HEK293 (cell line): Measurements from ENCODE around the gene EVI5L.

Experiments
- AEBP2 ChIP-seq: fragments of 450-650 bp; formaldehyde crosslinking; IDR thresholded peaks from 2 replicates; pipeline ENCODE4 v1.5.1; 2016; ENCODE audit warnings: missing biosample characterization, missing genetic modification characterization, borderline replicate concordance
- FEZF1 ChIP-seq: fragments of 450-650 bp; formaldehyde crosslinking; IDR thresholded peaks from 2 replicates; pipeline ENCODE4 v1.5.1; 2016; ENCODE audit warnings: missing biosample characterization, missing genetic modification characterization
- GFI1B ChIP-seq: fragments of 450-650 bp; formaldehyde crosslinking; IDR thresholded peaks from 2 replicates; pipeline ENCODE4 v1.5.1; 2016; ENCODE audit warnings: missing biosample characterization, missing genetic modification characterization
- IKZF3 ChIP-seq: fragments of 450-650 bp; IDR thresholded peaks from 2 replicates; pipeline ENCODE4 v1.5.0; 2018; ENCODE audit warnings: missing biosample characterization, mild to moderate bottlenecking, missing genetic modification characterization, moderate library complexity
- KLF17 ChIP-seq: fragments of 450-650 bp; formaldehyde crosslinking; IDR thresholded peaks from 2 replicates; pipeline ENCODE4 v1.5.1; 2016; ENCODE audit warnings: missing biosample characterization, missing genetic modification characterization
- MEIS1 ChIP-seq: sonication (generic); formaldehyde crosslinking; IDR thresholded peaks from 2 replicates; pipeline ENCODE4 v1.8.1; 2022; ENCODE audit warnings: missing genetic modification reagents, mild to moderate bottlenecking, borderline replicate concordance
- SCRT2 ChIP-seq: fragments of 450-650 bp; formaldehyde crosslinking; IDR thresholded peaks from 2 replicates; pipeline ENCODE4 v1.5.1; 2016; ENCODE audit warnings: missing biosample characterization, missing genetic modification characterization
- SETDB1 ChIP-seq: IDR thresholded peaks from one replicate; pipeline ENCODE4 v1.6.1; 2017; ENCODE audit warnings: mild to moderate bottlenecking, low read length, moderate library complexity, mixed read lengths; ENCODE audit not compliant: insufficient read length
- TSHZ1 ChIP-seq: fragments of 450-650 bp; formaldehyde crosslinking; IDR thresholded peaks from 2 replicates; pipeline ENCODE4 v1.5.1; 2016; ENCODE audit warnings: missing biosample characterization, missing genetic modification characterization, borderline replicate concordance
- ZFP69B ChIP-seq: fragments of 450-650 bp; formaldehyde crosslinking; IDR thresholded peaks from 2 replicates; pipeline ENCODE4 v1.5.1; 2016; ENCODE audit warnings: missing biosample characterization, missing genetic modification characterization
- ZNF10 ChIP-seq: fragments of 450-650 bp; formaldehyde crosslinking; IDR thresholded peaks from 2 replicates; pipeline ENCODE4 v1.5.1; 2017; ENCODE audit warnings: missing biosample characterization, missing genetic modification characterization
- ZNF112 ChIP-seq: fragments of 450-650 bp; formaldehyde crosslinking; IDR thresholded peaks from 2 replicates; pipeline ENCODE4 v1.5.0; 2017; ENCODE audit warnings: missing biosample characterization, missing genetic modification characterization
- ZNF146 ChIP-seq: fragments of 450-650 bp; formaldehyde crosslinking; IDR thresholded peaks from 2 replicates; pipeline ENCODE4 v1.5.1; 2016; ENCODE audit warnings: missing biosample characterization, missing genetic modification characterization
- ZNF174 ChIP-seq: fragments of 450-650 bp; formaldehyde crosslinking; IDR thresholded peaks from 2 replicates; pipeline ENCODE4 v1.5.0; 2017; ENCODE audit warnings: missing biosample characterization, mild to moderate bottlenecking, missing genetic modification characterization
- ZNF23 ChIP-seq: fragments of 450-650 bp; formaldehyde crosslinking; IDR thresholded peaks from 2 replicates; pipeline ENCODE4 v1.5.1; 2016; ENCODE audit warnings: missing biosample characterization, missing genetic modification characterization, borderline replicate concordance
- ZNF398 ChIP-seq: fragments of 450-650 bp; formaldehyde crosslinking; IDR thresholded peaks from 2 replicates; pipeline ENCODE4 v1.5.1; 2017; ENCODE audit warnings: missing biosample characterization, missing genetic modification characterization
- ZNF433 ChIP-seq: fragments of 450-650 bp; formaldehyde crosslinking; IDR thresholded peaks from 2 replicates; pipeline ENCODE4 v1.5.1; 2016; ENCODE audit warnings: missing biosample characterization, missing genetic modification characterization, low read depth
- ZNF48 ChIP-seq: fragments of 450-650 bp; formaldehyde crosslinking; IDR thresholded peaks from 2 replicates; pipeline ENCODE4 v1.5.1; 2016; ENCODE audit warnings: missing biosample characterization, missing genetic modification characterization
- ZNF521 ChIP-seq: fragments of 450-650 bp; formaldehyde crosslinking; IDR thresholded peaks from 2 replicates; pipeline ENCODE4 v1.5.1; 2017; ENCODE audit warnings: missing biosample characterization, mild to moderate bottlenecking, missing genetic modification characterization
- ZNF544 ChIP-seq: fragments of 450-650 bp; formaldehyde crosslinking; IDR thresholded peaks from 2 replicates; pipeline ENCODE4 v1.5.0; 2017; ENCODE audit warnings: missing biosample characterization, missing genetic modification characterization
- ZNF549 ChIP-seq: fragments of 450-650 bp; IDR thresholded peaks from 2 replicates; pipeline ENCODE4 v1.5.1; 2018; ENCODE audit warnings: missing biosample characterization, missing genetic modification characterization, mild to moderate bottlenecking, inconsistent platforms, moderate library complexity
- ZNF561 ChIP-seq: fragments of 450-650 bp; IDR thresholded peaks from 2 replicates; pipeline ENCODE4 v1.5.1; 2018; ENCODE audit warnings: missing biosample characterization, missing genetic modification characterization, borderline replicate concordance
- ZNF623 ChIP-seq: fragments of 450-650 bp; formaldehyde crosslinking; IDR thresholded peaks from 2 replicates; pipeline ENCODE4 v1.5.1; 2016; ENCODE audit warnings: missing biosample characterization, missing genetic modification characterization
- ZNF626 ChIP-seq: fragments of 450-650 bp; sonication (Bioruptor Pico); formaldehyde crosslinking; IDR thresholded peaks from 2 replicates; pipeline ENCODE4 v1.5.1; 2018; ENCODE audit warnings: missing biosample characterization, missing genetic modification characterization, inconsistent platforms
- ZNF747 ChIP-seq: fragments of 450-650 bp; formaldehyde crosslinking; IDR thresholded peaks from 2 replicates; pipeline ENCODE4 v1.5.1; 2016; ENCODE audit warnings: missing biosample characterization, missing genetic modification characterization
- ZNF76 ChIP-seq: fragments of 450-650 bp; formaldehyde crosslinking; IDR thresholded peaks from 2 replicates; pipeline ENCODE4; 2016; ENCODE audit warnings: low read depth, missing biosample characterization, missing genetic modification characterization, borderline replicate concordance
- ZSCAN23 ChIP-seq: fragments of 450-650 bp; formaldehyde crosslinking; IDR thresholded peaks from 2 replicates; pipeline ENCODE4 v1.5.1; 2016; ENCODE audit warnings: missing biosample characterization, missing genetic modification characterization
- TF ChIP-seq, protein P1 (sequence below): fragments of 450-650 bp; formaldehyde crosslinking; IDR thresholded peaks from 2 replicates; pipeline ENCODE4 v1.5.1; 2016; ENCODE audit warnings: missing biosample characterization, missing genetic modification characterization
- TF ChIP-seq, protein P2 (sequence below): fragments of 450-650 bp; formaldehyde crosslinking; IDR thresholded peaks from 2 replicates; pipeline ENCODE4 v1.5.1; 2016; ENCODE audit warnings: missing biosample characterization, missing genetic modification characterization, low read depth

The EVI5L gene

DNA sequence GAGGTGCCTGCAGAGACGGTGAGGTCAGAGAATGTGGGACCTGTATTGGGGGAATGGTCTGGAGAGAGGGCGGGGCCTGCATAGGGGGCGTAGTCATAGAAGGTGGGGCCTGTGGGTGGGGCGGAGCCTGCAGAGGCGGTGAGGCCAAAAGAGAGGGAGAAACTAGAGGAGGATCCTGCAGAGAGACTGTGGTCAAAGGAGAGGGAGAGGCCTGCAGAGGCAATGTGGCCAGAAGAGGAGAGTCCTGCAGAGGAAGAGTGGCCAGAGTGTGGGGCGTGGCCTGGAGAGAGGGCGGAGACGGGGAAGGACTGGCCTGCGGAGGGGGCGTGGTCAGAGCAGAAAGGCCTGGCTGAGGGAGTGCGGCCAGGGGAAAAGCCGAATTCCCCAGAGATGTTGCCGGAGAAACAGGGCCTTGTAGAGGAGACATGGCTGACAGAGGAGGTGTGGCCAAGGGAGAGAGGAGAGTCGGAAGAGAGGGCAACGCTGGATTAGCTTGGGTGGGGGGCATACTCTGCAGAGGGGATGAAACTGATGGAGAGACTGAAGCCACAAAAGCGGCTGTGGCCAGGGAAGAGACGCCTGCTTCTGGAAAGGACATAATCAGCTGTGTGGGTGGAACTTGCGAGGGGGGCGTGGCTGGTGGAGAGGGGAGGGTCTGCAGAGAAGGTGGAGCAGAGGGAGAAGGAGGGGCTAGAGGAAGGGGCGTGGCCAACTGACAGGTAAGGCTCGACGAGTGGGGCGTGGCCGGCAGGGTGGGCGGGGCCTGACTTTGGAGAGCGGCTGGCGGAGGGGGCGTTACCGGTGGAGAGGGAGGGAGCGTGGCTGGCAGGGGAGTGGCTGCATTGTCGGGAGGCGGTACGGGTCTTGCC, 41.7 kb downstream of the EVI5L start (continued):
- TF ChIP-seq TSHZ1 (no peak), ZNF626 (tag by site-specific recombination) (no peak), AEBP2 (tag by site-specific recombination) (no peak), ZNF561 (no peak), ZFP69B (tag by site-specific recombination) (no peak; the same call in 1 of the 2 replicates), ZNF23 (tag by site-specific recombination) (no peak), ZNF549 (tag by site-specific recombination) (no peak), ZNF433 (tag by site-specific recombination) (no peak), ZNF398 (tag by site-specific recombination) (0 out of 2 replicates have a peak, but pooled peaks have one; percentile 18), ZNF112 (no peak), GFI1B (tag by site-specific recombination) (no peak), ZNF623 (tag by site-specific recombination) (no peak), FEZF1 (tag by site-specific recombination) (no peak), ZNF174 (tag by site-specific recombination) (no peak), ZNF76 (tag by site-specific recombination) (no peak), KLF17 (tag by site-specific recombination) (no peak; the same call in 1 of the 2 replicates), ZNF747 (no peak), SCRT2 (tag by site-specific recombination) (no peak), ZNF521 (tag by site-specific recombination) (no peak), MEIS1 (CRISPR knock-in tag) (no peak), ZNF146 (no peak), ZNF10 (no peak), ZNF544 (tag by site-specific recombination) (no peak), SETDB1 (no peak), IKZF3 (peak; percentile 88), ZNF48 (tag by site-specific recombination) (no peak), ZSCAN23 (tag by site-specific recombination) (no peak)
- TF ChIP-seq, protein P1, sequence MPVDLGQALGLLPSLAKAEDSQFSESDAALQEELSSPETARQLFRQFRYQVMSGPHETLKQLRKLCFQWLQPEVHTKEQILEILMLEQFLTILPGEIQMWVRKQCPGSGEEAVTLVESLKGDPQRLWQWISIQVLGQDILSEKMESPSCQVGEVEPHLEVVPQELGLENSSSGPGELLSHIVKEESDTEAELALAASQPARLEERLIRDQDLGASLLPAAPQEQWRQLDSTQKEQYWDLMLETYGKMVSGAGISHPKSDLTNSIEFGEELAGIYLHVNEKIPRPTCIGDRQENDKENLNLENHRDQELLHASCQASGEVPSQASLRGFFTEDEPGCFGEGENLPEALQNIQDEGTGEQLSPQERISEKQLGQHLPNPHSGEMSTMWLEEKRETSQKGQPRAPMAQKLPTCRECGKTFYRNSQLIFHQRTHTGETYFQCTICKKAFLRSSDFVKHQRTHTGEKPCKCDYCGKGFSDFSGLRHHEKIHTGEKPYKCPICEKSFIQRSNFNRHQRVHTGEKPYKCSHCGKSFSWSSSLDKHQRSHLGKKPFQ (tag by site-specific recombination), result no peak
- TF ChIP-seq, protein P2, sequence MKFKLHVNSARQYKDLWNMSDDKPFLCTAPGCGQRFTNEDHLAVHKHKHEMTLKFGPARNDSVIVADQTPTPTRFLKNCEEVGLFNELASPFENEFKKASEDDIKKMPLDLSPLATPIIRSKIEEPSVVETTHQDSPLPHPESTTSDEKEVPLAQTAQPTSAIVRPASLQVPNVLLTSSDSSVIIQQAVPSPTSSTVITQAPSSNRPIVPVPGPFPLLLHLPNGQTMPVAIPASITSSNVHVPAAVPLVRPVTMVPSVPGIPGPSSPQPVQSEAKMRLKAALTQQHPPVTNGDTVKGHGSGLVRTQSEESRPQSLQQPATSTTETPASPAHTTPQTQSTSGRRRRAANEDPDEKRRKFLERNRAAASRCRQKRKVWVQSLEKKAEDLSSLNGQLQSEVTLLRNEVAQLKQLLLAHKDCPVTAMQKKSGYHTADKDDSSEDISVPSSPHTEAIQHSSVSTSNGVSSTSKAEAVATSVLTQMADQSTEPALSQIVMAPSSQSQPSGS (tag by site-specific recombination), result no peak
